GM19238 (cell line): Measurements from ENCODE around the gene SLC2A9.
"Not testable (repeated sequence)": the region's sequence is repeated elsewhere in the genome, so short reads cannot be mapped to it uniquely, and the experiment has no call there.

ENCODE experiments used
- DNase-seq: peaks from one replicate; pipeline ENCODE4 v3.0.0; 2011; ENCODE audit warnings: low spot score; ENCODE audit not compliant: insufficient read length

Gene SLC2A9

GRCh38 chr4:9833421-9833820 is 187.9 kb downstream of the SLC2A9 start:
- DNase-seq = no peak

GRCh38 chr4:9832640-9833039 is 188.7 kb downstream of the SLC2A9 start:
- DNase-seq = no peak

- no peak for DNase-seq
Observed at GRCh38 chr4:9826551-9826950, 194.7 kb downstream of the SLC2A9 start.

- DNase-seq = no peak
Observed at GRCh38 chr4:9825049-9825448, 196.2 kb downstream of the SLC2A9 start.

GRCh38 chr4:9820343-9820742 is 201.0 kb downstream of the SLC2A9 start:
- DNase-seq = no peak

- no peak for DNase-seq
Observed at GRCh38 chr4:9816285-9816684, 205.0 kb downstream of the SLC2A9 start.

- no peak for DNase-seq
Observed at GRCh38 chr4:9812501-9813340, 208.6 kb downstream of the SLC2A9 start.

GRCh38 chr4:9811806-9812205 is 209.5 kb downstream of the SLC2A9 start:
- DNase-seq = no peak

- DNase-seq = no peak
Observed at GRCh38 chr4:9808077-9808476, 213.2 kb downstream of the SLC2A9 start.

- DNase-seq = no peak
Observed at GRCh38 chr4:9804918-9805317, 216.4 kb downstream of the SLC2A9 start.

- DNase-seq = no peak
Observed at GRCh38 chr4:9800848-9801247, 220.4 kb downstream of the SLC2A9 start.

- DNase-seq = not testable (repeated sequence)
Observed at GRCh38 chr4:9796641-9797040, 224.7 kb downstream of the SLC2A9 start.

- DNase-seq = no peak
Observed at GRCh38 chr4:9792381-9792780, 228.9 kb downstream of the SLC2A9 start.

GRCh38 chr4:9785891-9786290 is 235.4 kb downstream of the SLC2A9 start:
- not testable (repeated sequence) for DNase-seq

- DNase-seq = no peak
Observed at GRCh38 chr4:9782136-9782436, 239.2 kb downstream of the SLC2A9 start.

GRCh38 chr4:9781343-9782135 is 239.8 kb downstream of the SLC2A9 start, which contains the start of gene DRD5:
DRD5 (plus strand) TSS chr4:9781634; CDS start chr4:9782030, 396 bp downstream.
- no peak for DNase-seq
